Upper lobe of left lung (tissue), 4 donors: ENCODE results near the gene VPS11.

Source experiments
- CTCF ChIP-seq, 6 experiments: fragments of 450-650 bp in 4 of 6; fragments of 200-600 bp in 2 of 6; sonication (generic) in 2 of 6; IDR thresholded peaks; one replicate each; pipeline ENCODE4 v1.5.1; 2016 to 2019; ENCODE audit warnings: antibody characterized with exemption in 6 of 6
- EP300 ChIP-seq, 4 donors: sonication (generic); formaldehyde crosslinking; IDR thresholded peaks; one replicate each; pipeline ENCODE4 v1.5.1; 2017; ENCODE audit warnings: antibody characterized with exemption in 4 of 4, control low read depth in 2 of 4
- POLR2A ChIP-seq, 4 donors: fragments of 450-650 bp; IDR thresholded peaks; one replicate each; pipeline ENCODE4 v1.5.1; 2016 to 2017; ENCODE audit warnings: antibody characterized with exemption in 4 of 4, mild to moderate bottlenecking in 2 of 4
- POLR2AphosphoS5 ChIP-seq, 2 donors: sonication (generic); formaldehyde crosslinking; IDR thresholded peaks; one replicate each; pipeline ENCODE4 v1.5.1; 2017; ENCODE audit warnings: antibody characterized with exemption in 2 of 2

GRCh38 chr11:119125821-119126220 is 58.2 kb downstream of the VPS11 start:
- TF ChIP-seq CTCF (IDR thresholded peaks at IDR 0.05) = no peak
- TF ChIP-seq POLR2A (IDR thresholded peaks at IDR 0.05) = no peak
- no peak for TF ChIP-seq POLR2AphosphoS5 (IDR thresholded peaks at IDR 0.05)
- TF ChIP-seq EP300 (IDR thresholded peaks at IDR 0.05) = no peak
